ENCODE data around the gene CSNK1A1.

GRCh38 chr5:149452665-149453617 is 98.3 kb downstream of the CSNK1A1 start:
- no peak for TF ChIP-seq CTCF (IDR thresholded peaks at IDR 0.05)
- TF ChIP-seq ZFX (IDR thresholded peaks at IDR 0.05; ENCODE audit: borderline replicate concordance) = no peak

Measured in 22Rv1 (cell line).